HG02588 (cell line): ENCODE measurements around the gene RBM38.

ENCODE experiments used
- ATAC-seq: cut with Tn5 transposase; IDR thresholded peaks from one replicate; pipeline ENCODE4 v1.9.1; 2021; ENCODE audit warnings: mild to moderate bottlenecking, moderate library complexity; ENCODE audit not compliant: unreplicated experiment

RBM38 gene

GRCh38 chr20:57433657-57434389 is 42.6 kb downstream of the RBM38 start:
- ATAC-seq: no peak

GRCh38 chr20:57434390-57434700 is 43.1 kb downstream of the RBM38 start:
- ATAC-seq: no peak

GRCh38 chr20:57435105-57435497 is 43.9 kb downstream of the RBM38 start:
- ATAC-seq: no peak

DNA sequence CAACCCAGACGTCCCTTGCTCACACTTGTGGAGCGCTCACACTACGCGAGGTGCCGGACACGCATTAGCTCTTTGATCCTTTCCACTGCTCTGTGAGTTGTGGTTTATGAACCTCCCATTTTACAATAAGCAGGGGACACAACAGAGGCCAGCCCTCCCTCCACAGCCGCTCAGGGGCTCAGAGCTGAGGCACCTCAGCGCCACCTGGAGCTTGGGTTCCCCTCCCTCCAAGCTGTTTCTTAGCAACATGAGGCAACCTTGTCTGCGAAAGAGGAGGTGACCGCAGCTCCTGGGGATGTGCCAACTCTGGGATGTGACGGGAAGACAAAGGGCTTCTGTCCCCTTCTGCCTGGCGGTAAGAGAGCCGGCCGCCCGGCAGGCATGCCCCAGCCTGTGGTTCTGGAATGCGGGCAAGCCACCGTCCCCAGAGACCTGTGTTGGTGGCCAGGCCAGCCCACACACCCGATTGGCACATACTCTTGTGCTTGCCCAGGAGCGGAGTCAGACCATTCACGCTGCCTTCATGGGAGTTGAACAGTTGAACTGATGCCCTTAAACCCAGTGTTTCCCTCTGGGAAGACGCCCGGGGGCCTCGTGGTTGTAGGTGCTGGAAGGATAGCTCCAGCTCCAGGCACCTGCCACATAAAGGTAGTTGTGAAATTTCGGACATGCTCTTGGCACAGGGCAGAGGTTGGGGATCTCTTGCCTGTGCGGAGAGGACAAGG is 44.5 kb downstream of the RBM38 start:
- ATAC-seq: no peak

DNA sequence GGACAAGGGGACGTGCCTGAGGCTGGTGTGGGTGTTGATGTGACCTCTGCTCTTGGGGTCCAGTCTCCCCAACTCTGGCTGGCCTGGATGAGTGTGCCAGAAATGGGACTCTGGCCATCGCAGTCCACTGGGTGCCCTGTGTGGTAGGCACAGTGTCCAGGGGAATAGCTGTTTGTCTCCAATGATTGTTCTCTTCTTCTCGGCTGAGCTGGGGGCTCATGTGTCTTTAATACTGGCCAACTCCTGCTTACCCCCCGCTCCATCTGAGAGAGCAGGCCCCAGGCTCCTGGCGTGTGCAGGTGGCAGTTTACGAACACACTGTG is 45.0 kb downstream of the RBM38 start:
- ATAC-seq: no peak

GRCh38 chr20:57437267-57437666 is 46.1 kb downstream of the RBM38 start:
- no peak for ATAC-seq

DNA sequence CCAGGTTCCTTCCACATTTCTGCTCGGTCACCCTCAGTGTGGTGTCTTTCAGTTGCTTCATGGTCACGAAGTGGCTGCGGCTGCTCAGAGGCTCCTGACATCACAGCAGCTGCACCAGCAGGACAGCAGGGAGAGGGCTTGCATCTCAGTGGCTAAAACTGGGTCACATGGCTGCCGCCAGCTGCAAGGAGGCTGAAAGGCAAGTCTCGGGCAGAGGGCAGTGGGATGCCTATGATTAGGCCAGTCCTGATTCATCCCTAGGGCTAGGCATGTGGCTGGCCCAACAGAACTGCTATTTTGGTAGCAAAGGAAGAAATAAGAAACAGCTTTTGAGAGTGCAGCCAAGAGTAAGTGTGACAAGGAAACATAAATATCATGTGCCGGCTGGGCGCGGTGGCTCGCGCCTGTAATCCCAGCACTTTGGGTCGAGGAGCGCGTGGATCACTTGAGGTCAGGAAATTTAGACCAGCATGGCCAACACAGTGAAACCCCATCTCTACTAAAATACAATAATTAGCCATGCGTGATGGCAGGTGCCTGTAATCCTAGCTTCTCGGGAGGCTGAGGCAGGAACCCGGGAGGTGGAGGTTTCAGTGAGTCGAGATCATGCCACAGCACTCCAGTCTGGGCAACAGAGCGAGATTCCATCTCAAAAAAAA is 46.6 kb downstream of the RBM38 start:
- ATAC-seq: no peak

GRCh38 chr20:57438552-57438951 is 47.4 kb downstream of the RBM38 start:
- no peak for ATAC-seq

DNA sequence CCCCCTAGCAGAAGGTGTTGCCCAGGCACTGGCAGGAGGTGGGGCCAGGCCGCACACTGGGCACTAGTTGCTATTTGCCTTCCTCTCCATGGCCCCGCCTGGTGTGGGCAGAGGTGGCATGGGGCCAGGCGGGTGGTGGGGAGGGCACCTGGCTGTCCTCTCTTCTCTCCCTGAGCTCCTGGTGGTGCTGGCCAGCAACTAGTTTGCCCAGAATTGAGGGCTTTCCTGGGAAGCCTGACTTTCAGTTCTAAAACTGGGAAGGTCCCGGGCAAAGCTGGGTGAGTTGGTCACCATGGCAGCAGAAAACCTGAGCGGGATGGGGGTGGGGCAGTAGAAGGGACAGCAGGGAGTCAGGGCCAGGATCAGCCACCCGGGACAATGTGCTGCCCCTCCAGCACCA is 48.2 kb downstream of the RBM38 start:
- no peak for ATAC-seq

GRCh38 chr20:57439993-57440392 is 48.8 kb downstream of the RBM38 start:
- no peak for ATAC-seq

- no peak for ATAC-seq
Observed at GRCh38 chr20:57440678-57441509, 49.7 kb downstream of the RBM38 start.

GRCh38 chr20:57441510-57442154 is 50.4 kb downstream of the RBM38 start:
- no peak for ATAC-seq

DNA sequence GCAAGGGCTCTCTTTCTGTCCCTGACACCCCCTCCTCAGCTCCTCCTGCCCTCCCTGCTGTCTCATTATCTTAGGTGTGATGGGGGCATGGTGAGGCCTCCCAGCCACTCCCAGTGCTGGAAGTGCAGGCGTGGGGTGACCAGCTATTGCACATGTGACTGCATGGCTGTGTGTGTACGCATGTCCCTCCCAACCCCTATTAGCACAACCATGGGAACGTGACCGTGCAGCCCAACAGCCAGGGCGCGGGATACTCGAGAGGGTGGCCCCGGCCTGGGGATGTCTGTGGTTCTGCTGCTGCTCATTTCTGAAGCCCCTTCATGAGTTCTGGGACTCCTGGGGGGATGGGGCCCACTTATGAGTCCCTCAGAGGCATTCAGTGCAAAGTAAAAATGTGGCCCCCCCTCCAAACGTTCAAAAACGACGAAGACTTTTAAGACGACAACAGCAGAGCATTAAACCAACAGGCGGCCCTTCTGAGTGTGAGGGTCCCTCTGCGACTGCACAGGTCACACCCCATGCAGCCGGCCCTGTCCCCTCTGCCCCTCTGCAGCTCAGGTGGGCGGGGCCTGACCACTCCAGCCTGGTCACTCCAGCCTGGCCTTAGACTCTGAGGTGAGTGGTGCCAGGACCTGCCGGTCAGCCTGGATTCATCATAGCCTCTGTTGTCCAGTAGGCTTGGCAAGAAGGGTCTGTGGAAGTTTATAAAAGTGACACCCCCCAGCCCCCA is 51.1 kb downstream of the RBM38 start:
- no peak for ATAC-seq

GRCh38 chr20:57442888-57443239 is 51.7 kb downstream of the RBM38 start:
- no peak for ATAC-seq

- ATAC-seq: no peak
Observed at GRCh38 chr20:57443349-57444265, 52.4 kb downstream of the RBM38 start.

DNA sequence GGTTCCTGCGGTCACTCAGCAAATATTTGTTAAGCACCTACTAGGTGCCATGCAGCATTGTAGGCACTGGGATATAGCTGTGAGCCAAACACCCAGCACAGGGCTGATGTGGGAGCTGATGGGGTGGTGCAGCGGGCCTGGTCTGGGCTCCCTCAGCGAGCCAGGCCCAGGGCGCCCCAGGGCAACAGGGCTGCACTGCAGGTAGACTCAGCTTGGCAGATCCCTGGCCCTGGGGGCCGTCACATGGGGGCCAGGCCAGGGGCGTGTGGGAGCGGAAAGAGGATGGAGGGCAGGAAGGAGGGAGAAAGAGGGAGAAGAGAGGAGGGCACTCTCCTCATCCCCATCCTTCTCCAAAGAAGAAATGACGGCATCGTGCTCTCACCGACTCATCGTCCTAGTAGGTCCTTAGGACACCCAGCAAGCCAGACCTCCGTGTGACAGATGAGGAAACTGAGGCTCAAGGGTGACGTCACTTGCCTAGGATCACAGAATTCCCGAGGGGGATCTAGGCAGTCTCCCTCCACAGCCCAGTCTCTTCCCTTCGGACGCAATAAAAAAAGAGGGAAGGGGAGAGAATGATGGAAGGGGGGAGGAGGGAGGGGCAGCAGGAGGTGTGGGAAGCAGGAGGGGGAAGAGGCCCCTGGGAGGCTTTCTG is 53.3 kb downstream of the RBM38 start:
- ATAC-seq: no peak

DNA sequence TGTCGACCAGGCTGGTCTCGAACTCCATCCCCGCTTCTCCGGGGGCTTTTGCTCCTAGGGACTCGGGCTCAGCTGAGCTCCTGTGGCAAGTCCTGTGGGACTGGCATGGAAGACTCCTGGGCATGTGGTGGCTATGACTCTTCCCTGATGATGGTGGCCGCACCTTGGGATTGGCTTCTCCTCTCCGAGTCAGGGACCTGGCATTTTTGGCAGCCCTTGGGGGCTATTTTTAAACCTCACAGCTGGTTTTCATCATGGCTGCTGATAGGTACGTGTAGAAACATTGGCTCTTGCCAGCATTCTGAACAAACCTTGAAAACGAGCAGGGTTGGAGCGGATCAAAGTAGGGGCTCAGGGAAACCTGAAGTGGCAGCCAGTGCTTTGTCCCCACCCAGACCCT is 54.1 kb downstream of the RBM38 start:
- no peak for ATAC-seq

DNA sequence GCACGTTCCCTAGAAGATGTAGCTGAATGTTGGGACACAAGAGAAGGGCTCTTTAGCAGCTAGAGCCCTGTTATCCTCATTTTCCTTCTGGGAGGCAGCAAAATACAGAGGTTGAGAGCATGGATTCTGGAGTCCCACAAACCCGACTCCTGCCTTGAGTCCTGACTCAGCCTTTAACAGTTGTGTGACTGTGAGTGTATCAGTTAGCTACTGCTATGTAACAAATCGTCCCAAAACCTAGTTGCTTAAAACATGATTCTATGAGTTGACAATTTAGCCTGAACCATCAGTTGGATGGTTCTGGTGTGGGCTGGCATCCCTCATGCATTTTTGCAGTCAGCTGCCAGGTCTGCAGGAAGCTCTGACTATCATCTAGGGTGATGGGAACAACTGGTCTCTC is 54.6 kb downstream of the RBM38 start:
- ATAC-seq: no peak
